ENCODE data around the gene KIZ. TPM values are rescaled to one million over a fixed set of nuclear protein-coding genes. Genes with fewer than 3 reads are reported as not detected.

Gene KIZ
- total and polyA plus RNA-seq, 3 donors from 2014 or later = 41.4 to 76.7 (median 73.3) TPM

DNA sequence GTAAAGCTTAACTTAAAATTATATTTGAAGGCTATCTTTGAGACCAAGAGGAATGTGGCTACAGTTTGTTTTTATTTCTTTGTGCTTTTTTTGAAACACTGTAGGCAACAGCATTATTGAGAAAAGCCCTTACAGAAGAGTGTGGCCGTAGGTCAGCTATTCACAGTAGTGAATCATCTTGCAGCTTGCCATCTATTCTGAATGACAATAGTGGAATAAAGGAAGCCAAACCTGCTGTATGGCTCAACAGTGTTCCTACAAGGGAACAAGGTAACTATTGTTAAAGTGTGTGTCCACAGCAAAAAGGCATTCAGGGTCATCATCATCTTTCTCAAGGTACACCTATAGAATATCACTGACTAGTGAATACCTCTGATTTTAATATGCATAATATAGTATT is 88.5 kb downstream of the KIZ start:
- Histone ChIP-seq H3K27me3 (no peaks in the 10 kb centered on the region), H3K36me3 (ENCODE audit: low read depth, missing control alignments) (no peaks in the 10 kb centered on the region), H3K4me1 (no peaks in the 10 kb centered on the region), H3K9me3 (no peaks in the 10 kb centered on the region), H3K27ac (no peak overlapping the region), H3K4me3 (no peak overlapping the region)
- TF ChIP-seq, protein P1, sequence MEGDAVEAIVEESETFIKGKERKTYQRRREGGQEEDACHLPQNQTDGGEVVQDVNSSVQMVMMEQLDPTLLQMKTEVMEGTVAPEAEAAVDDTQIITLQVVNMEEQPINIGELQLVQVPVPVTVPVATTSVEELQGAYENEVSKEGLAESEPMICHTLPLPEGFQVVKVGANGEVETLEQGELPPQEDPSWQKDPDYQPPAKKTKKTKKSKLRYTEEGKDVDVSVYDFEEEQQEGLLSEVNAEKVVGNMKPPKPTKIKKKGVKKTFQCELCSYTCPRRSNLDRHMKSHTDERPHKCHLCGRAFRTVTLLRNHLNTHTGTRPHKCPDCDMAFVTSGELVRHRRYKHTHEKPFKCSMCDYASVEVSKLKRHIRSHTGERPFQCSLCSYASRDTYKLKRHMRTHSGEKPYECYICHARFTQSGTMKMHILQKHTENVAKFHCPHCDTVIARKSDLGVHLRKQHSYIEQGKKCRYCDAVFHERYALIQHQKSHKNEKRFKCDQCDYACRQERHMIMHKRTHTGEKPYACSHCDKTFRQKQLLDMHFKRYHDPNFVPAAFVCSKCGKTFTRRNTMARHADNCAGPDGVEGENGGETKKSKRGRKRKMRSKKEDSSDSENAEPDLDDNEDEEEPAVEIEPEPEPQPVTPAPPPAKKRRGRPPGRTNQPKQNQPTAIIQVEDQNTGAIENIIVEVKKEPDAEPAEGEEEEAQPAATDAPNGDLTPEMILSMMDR (IDR thresholded peaks at IDR 0.05) = no peak
- no peak for TF ChIP-seq POLR2A (IDR thresholded peaks at IDR 0.05)
- intact Hi-C loops (cut with DNase I; ENCODE audit: low total_unique reads) = no loop called here
- 63 to 85% methylated on average over 1 of the region's 1 CpG for WGBS, 2 donors
- DNase-seq = no peak

DNA sequence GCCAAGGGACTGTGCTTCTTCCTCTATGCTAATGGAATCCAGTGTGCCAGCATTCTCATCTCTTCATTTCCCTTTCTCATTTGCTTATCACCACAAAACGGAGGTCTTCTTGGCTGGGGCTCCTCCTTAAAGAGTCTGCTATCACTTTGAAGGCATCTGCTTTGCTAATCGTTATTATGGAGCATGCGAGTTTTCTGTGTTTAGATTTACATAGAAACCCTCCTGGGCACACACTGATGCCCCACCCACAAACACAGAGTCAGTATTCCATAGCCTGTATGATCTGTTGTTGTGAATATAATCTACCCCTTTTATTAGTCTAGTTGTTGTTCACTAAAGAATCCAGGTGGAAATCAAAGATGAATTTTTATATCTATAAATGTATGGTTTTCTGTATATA is 93.8 kb downstream of the KIZ start:
- DNase-seq = no peak
- Histone ChIP-seq H3K27me3 (no peaks in the 10 kb centered on the region), H3K4me3 (no peak overlapping the region), H3K27ac (no peak overlapping the region), H3K4me1 (no peaks in the 10 kb centered on the region), H3K36me3 (ENCODE audit: low read depth, missing control alignments) (no peaks in the 10 kb centered on the region), H3K9me3 (no peaks in the 10 kb centered on the region)
- TF ChIP-seq POLR2A (IDR thresholded peaks at IDR 0.05) = no peak
- TF ChIP-seq, protein P1 (IDR thresholded peaks at IDR 0.05) = no peak
- WGBS, 2 donors = 69 to 72% methylated on average over 3 of the region's 3 CpGs
- intact Hi-C loops (cut with DNase I; ENCODE audit: low total_unique reads) = no loop called here

DNA sequence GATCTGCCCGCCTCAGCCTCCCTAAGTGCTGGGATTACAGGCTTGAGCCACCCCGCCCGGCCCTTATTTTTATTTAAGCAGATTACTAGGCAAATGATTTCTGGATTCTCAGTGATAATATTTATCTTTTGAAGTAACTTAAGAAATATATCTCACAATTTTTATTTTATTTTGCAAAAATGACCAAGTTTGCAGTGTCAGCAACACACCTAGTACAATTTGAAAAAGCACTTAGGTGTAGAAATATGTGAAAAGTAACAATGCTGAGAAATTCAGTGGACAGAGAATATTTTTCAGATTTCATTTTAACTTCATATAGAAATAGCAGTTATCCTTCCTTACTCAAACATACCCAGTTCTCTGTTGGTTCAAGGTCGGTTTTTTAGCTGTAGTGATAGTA is 98.3 kb downstream of the KIZ start:
- Histone ChIP-seq H3K27me3 (no peaks in the 10 kb centered on the region), H3K9me3 (no peaks in the 10 kb centered on the region), H3K27ac (no peak overlapping the region), H3K4me1 (no peaks in the 10 kb centered on the region), H3K36me3 (ENCODE audit: low read depth, missing control alignments) (no peaks in the 10 kb centered on the region), H3K4me3 (no peak overlapping the region)
- TF ChIP-seq, protein P1 (IDR thresholded peaks at IDR 0.05) = no peak
- no peak for TF ChIP-seq POLR2A (IDR thresholded peaks at IDR 0.05)
- intact Hi-C loops (cut with DNase I; ENCODE audit: low total_unique reads) = no loop called here
- no peak for DNase-seq
- 68 to 82% methylated on average over 4 of the region's 4 CpGs for WGBS, 2 donors

DNA sequence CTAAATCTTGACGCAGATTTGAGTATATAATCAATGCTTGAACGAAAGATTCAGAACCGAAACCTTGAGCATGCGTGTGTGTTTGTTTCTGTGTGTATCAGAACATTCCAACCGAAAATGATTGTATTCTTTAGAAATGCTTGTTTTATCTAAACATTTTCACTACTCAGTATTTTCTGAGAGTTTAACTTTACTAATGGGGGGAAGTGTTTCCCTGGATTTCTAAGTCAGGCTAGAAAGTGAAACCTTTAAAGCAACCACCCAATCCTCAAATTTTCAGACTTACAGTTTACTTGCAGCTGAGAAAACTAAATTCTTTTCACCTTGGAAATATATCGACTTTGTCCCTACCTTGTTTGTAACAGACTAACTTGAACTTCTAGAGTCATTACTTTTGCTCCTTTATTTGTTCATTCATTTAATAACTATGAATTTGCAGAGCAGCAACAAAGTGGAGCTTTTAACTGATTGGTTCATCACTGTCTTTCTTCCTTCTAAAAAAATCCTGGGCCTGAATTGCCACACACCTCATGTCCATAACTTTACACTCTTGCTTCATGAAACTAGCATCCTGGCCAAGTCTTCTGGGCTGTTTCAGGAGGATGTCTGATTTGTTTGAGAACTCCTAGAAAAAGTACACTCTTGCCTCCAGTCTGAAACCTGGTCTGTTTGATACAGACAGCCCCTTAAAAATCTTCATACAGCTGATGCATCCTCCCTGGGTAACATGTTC is 99.5 kb downstream of the KIZ start:
- Histone ChIP-seq H3K4me3 (no peak overlapping the region), H3K27me3 (no peaks in the 10 kb centered on the region), H3K27ac (no peak overlapping the region), H3K36me3 (ENCODE audit: low read depth, missing control alignments) (no peaks in the 10 kb centered on the region), H3K4me1 (no peaks in the 10 kb centered on the region), H3K9me3 (no peaks in the 10 kb centered on the region)
- DNase-seq = no peak
- TF ChIP-seq, protein P1 (IDR thresholded peaks at IDR 0.05) = no peak
- no peak for TF ChIP-seq POLR2A (IDR thresholded peaks at IDR 0.05)
- intact Hi-C loops (cut with DNase I; ENCODE audit: low total_unique reads) = no loop called here
- 63 to 73% methylated on average over 6 of the region's 6 CpGs for WGBS, 2 donors

DNA sequence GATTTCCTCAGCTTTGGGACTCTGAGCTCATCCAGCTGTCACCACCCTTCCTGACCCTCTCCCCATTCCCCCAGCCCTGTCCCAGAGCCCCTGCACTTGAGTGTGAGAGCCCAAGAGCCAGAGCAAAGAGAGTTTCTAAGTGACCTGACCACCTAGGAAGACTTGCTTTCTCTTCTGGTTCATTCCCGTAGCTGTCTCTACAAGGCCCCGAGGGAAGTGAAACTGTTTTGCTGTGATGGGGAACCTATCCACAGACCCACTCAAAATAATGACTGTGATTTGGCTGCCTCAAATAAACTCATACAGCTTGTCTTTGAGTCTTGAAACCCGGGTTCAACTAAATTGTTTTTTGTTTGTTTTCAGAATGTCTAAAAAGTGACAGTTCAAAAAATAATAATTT is 102.6 kb downstream of the KIZ start:
- Histone ChIP-seq H3K9me3 (no peaks in the 10 kb centered on the region), H3K4me1 (no peaks in the 10 kb centered on the region), H3K4me3 (no peak overlapping the region), H3K27me3 (no peaks in the 10 kb centered on the region), H3K36me3 (ENCODE audit: low read depth, missing control alignments) (no peaks in the 10 kb centered on the region), H3K27ac (no peak overlapping the region)
- TF ChIP-seq POLR2A (IDR thresholded peaks at IDR 0.05) = no peak
- TF ChIP-seq, protein P1 (IDR thresholded peaks at IDR 0.05) = no peak
- intact Hi-C loops (cut with DNase I; ENCODE audit: low total_unique reads) = no loop called here
- DNase-seq = no peak
- WGBS, 2 donors = 86 to 87% methylated on average over 3 of the region's 3 CpGs
